Colonic mucosa (tissue), 4 donors: ENCODE results near the gene POU2AF1. TPM values are rescaled to one million over a fixed set of nuclear protein-coding genes. Genes with fewer than 3 reads are reported as not detected.
A peak's percentile ranks its signal among the peaks of the same experiment; 100 is the strongest.
"Not testable (repeated sequence)": the region's sequence is repeated elsewhere in the genome, so short reads cannot be mapped to it uniquely, and the experiment has no call there.

Experiments
- DNase-seq: peaks from one replicate; pipeline ENCODE4 v3.0.0-alpha.2; 2020
- H3K27ac ChIP-seq: fragments of 200-600 bp; one replicate; pipeline ENCODE4 v1.8.0; 2021
- H3K27me3 ChIP-seq: fragments of 200-600 bp; one replicate; pipeline ENCODE4 v1.8.0; 2021
- H3K36me3 ChIP-seq: fragments of 200-600 bp; one replicate; pipeline ENCODE4 v1.8.0; 2021
- H3K4me1 ChIP-seq: fragments of 200-600 bp; one replicate; pipeline ENCODE4 v1.8.0; 2021; ENCODE audit warnings: mild to moderate bottlenecking
- H3K4me3 ChIP-seq: fragments of 200-600 bp; one replicate; pipeline ENCODE4 v1.8.0; 2021
- H3K9ac ChIP-seq, 2 donors: one replicate each; pipeline ENCODE4 v1.7.0; 2013; ENCODE audit warnings: control low read depth in 2 of 2, low read depth in 2 of 2, low read length in 2 of 2
- H3K9me3 ChIP-seq: fragments of 200-600 bp; one replicate; pipeline ENCODE4 v1.8.0; 2021
- CTCF ChIP-seq: fragments of 200-600 bp; IDR thresholded peaks from one replicate; pipeline ENCODE4 v1.8.0; 2022; ENCODE audit warnings: antibody characterized with exemption, mild to moderate bottlenecking
- intact Hi-C: fragments of 100-400 bp; cut with DNase I; formaldehyde crosslinking; loops from one replicate; pipeline ENCODE4 v1.14.1; 2022
- total RNA-seq, 2 donors: library from RNA; stranded (reverse); fragmentation: NEBNext Ultra II Directional in 1 of 2; extraction: Animal tissue kit (Norgen Biotek cat#: 25700) in 1 of 2; gene quantifications; one replicate each; pipeline ENCODE4 v1.2.1, GENCODE V29; 2021
- donor health status: healthy.
- donor health status: DM: no; HTN: no; CAD: no.
- donor health status: DM: no; HTN: no; CAD: no.

The POU2AF1 gene
- total RNA-seq, 2 donors from 2014 or later = 3.1 to 3.7 TPM

GRCh38 chr11:111322534-111322933 is 56.5 kb downstream of the POU2AF1 start:
- H3K4me1 ChIP-seq = no peaks in the 10 kb centered on the region
- H3K9ac ChIP-seq = no peak overlapping the region
- no peak overlapping the region for H3K27ac ChIP-seq
- no peaks in the 10 kb centered on the region for H3K9me3 ChIP-seq
- intact Hi-C loops = no loop called here
- DNase-seq = no peak
- no peak for TF ChIP-seq CTCF
- no peaks in the 10 kb centered on the region for H3K27me3 ChIP-seq
- no peaks in the 10 kb centered on the region for H3K36me3 ChIP-seq
- no peak overlapping the region for H3K4me3 ChIP-seq

- no peak for DNase-seq
- H3K27me3 ChIP-seq = no peaks in the 10 kb centered on the region
- H3K27ac ChIP-seq = no peak overlapping the region
- TF ChIP-seq CTCF = no peak
- intact Hi-C loops = no loop called here
- no peak overlapping the region for H3K9ac ChIP-seq
- no peaks in the 10 kb centered on the region for H3K9me3 ChIP-seq
- no peak overlapping the region for H3K4me3 ChIP-seq
- H3K36me3 ChIP-seq = no peaks in the 10 kb centered on the region
- H3K4me1 ChIP-seq = no peaks in the 10 kb centered on the region
These were observed 58.1 kb downstream of the POU2AF1 start for GRCh38 chr11:111320728-111321568.

DNA sequence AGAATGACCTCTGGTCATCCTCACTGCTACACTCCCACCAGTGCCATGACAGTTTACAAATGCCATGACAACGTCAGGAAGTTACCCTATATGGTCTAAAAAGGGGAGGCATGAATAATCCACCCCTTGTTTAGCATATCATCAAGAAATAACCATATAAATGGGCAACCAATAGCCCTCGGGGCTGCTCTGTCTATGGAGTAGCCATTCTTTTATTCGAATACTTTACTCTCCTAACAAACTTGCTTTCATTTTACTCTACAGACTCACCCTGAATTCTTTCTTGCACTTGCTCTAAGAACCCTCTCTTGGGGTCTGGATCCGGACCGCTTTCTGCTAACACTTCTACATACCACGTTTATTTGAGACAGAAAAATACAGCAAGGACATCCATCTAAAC is 58.9 kb downstream of the POU2AF1 start:
- H3K9me3 ChIP-seq, H3K4me3 ChIP-seq, H3K27ac ChIP-seq, H3K27me3 ChIP-seq, DNase-seq, H3K4me1 ChIP-seq, H3K36me3 ChIP-seq, intact Hi-C loops, H3K9ac ChIP-seq: not testable (repeated sequence)

GRCh38 chr11:111319296-111319695 is 59.8 kb downstream of the POU2AF1 start:
- TF ChIP-seq CTCF = no peak
- H3K9me3 ChIP-seq = no peaks in the 10 kb centered on the region
- no peak overlapping the region for H3K9ac ChIP-seq
- H3K27me3 ChIP-seq = no peaks in the 10 kb centered on the region
- H3K27ac ChIP-seq = no peak overlapping the region
- H3K4me1 ChIP-seq = no peaks in the 10 kb centered on the region
- no peaks in the 10 kb centered on the region for H3K36me3 ChIP-seq
- intact Hi-C loops = no loop called here
- no peak for DNase-seq
- no peak overlapping the region for H3K4me3 ChIP-seq

- no peak overlapping the region for H3K27ac ChIP-seq
- DNase-seq = peak; percentile 71
- no peaks in the 10 kb centered on the region for H3K27me3 ChIP-seq
- TF ChIP-seq CTCF = no peak
- H3K4me1 ChIP-seq = no peaks in the 10 kb centered on the region
- H3K9me3 ChIP-seq = no peaks in the 10 kb centered on the region
- no peaks in the 10 kb centered on the region for H3K36me3 ChIP-seq
- no peak overlapping the region for H3K4me3 ChIP-seq
- H3K9ac ChIP-seq = no peak overlapping the region
- intact Hi-C loops = no loop called here
These were observed 67.0 kb downstream of the POU2AF1 start for GRCh38 chr11:111312076-111312475.

DNA sequence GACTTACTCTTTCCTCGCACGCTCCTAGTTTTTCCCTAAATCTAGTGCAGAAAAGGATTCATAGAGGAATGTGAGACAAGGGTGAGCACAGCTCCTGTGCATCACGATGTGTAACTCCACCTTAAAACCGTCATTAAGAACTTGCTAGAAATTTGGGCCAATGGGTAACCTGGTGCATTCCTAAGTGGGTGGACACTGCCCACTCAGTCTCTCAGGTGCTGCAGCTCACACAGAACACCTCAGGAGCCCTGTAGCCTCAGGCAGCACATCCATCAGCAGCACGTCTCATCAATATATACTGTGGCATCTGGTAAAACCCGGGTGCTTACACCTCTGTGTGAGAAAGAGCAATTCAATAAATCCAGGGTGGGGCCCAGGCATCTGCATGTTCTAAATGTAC is 68.4 kb downstream of the POU2AF1 start:
- intact Hi-C loops = no loop called here
- H3K4me1 ChIP-seq = no peaks in the 10 kb centered on the region
- TF ChIP-seq CTCF = no peak
- H3K4me3 ChIP-seq = no peak overlapping the region
- no peaks in the 10 kb centered on the region for H3K9me3 ChIP-seq
- no peak overlapping the region for H3K9ac ChIP-seq
- DNase-seq = no peak
- H3K27me3 ChIP-seq = no peaks in the 10 kb centered on the region
- no peaks in the 10 kb centered on the region for H3K36me3 ChIP-seq
- H3K27ac ChIP-seq = no peak overlapping the region
